HUES48 (cell line): Measurements from ENCODE around the gene GFOD2.
A peak's percentile ranks its signal among the peaks of the same experiment; 100 is the strongest.

ENCODE experiments used
- H3K27ac ChIP-seq: one replicate; pipeline ENCODE4 v1.7.0; 2013; ENCODE audit warnings: low read depth, low read length, inconsistent platforms
- H3K27me3 ChIP-seq: 2 replicates; pipeline ENCODE4 v1.6.1; 2013; ENCODE audit warnings: mild to moderate bottlenecking, low read length; ENCODE audit not compliant: control insufficient read depth, insufficient read depth
- H3K36me3 ChIP-seq: 2 replicates; pipeline ENCODE4 v1.6.1; 2013; ENCODE audit warnings: low read length; ENCODE audit not compliant: control insufficient read depth, insufficient read depth
- H3K4me1 ChIP-seq: 2 replicates; pipeline ENCODE4 v1.6.1; 2013; ENCODE audit warnings: mild to moderate bottlenecking, low read length; ENCODE audit not compliant: control insufficient read depth, insufficient read depth
- H3K4me3 ChIP-seq: 2 replicates; pipeline ENCODE4 v1.5.1; 2013; ENCODE audit warnings: mild to moderate bottlenecking, low read depth, low read length
- H3K9ac ChIP-seq: 2 replicates; pipeline ENCODE4 v1.6.1; 2013; ENCODE audit warnings: mild to moderate bottlenecking, low read depth, low read length, moderate library complexity
- H3K9me3 ChIP-seq: 2 replicates; pipeline ENCODE4 v1.6.1; 2013; ENCODE audit warnings: low read length; ENCODE audit not compliant: control insufficient read depth, insufficient read depth

Gene GFOD2

GRCh38 chr16:67664871-67665270, 54.2 kb downstream of the GFOD2 start:
- Histone ChIP-seq H3K36me3 (no peaks in the 10 kb centered on the region; the same call in 1 of the 2 replicates), H3K27ac (no peak overlapping the region), H3K9me3 (no peaks in the 10 kb centered on the region), H3K9ac (no peak overlapping the region), H3K27me3 (peaks cover 10% of the 10 kb centered on the region), H3K4me1 (peaks cover 12% of the 10 kb centered on the region; the same call in 1 of the 2 replicates), H3K4me3 (no peak overlapping the region)

GRCh38 chr16:67664258-67664657, 54.9 kb downstream of the GFOD2 start:
- Histone ChIP-seq H3K27ac (no peak overlapping the region), H3K36me3 (no peaks in the 10 kb centered on the region; the same call in 1 of the 2 replicates), H3K9ac (no peak overlapping the region), H3K4me3 (no peak overlapping the region), H3K27me3 (peaks cover 10% of the 10 kb centered on the region), H3K9me3 (no peaks in the 10 kb centered on the region), H3K4me1 (peaks cover 12% of the 10 kb centered on the region; the same call in 1 of the 2 replicates)

GRCh38 chr16:67663877-67664222, 55.3 kb downstream of the GFOD2 start:
- Histone ChIP-seq H3K9ac (no peak overlapping the region), H3K4me3 (no peak overlapping the region), H3K27ac (no peak overlapping the region), H3K4me1 (peaks cover 12% of the 10 kb centered on the region; the same call in 1 of the 2 replicates), H3K27me3 (peaks cover 10% of the 10 kb centered on the region), H3K36me3 (no peaks in the 10 kb centered on the region; the same call in 1 of the 2 replicates), H3K9me3 (no peaks in the 10 kb centered on the region)

- H3K9me3 ChIP-seq: no peaks in the 10 kb centered on the region
- no peak overlapping the region for H3K4me3 ChIP-seq
- H3K36me3 ChIP-seq: peaks cover 4% of the 10 kb centered on the region
- H3K4me1 ChIP-seq: peaks cover 12% of the 10 kb centered on the region; the same call in 1 of the 2 replicates
- peaks cover 10% of the 10 kb centered on the region for H3K27me3 ChIP-seq
- no peak overlapping the region for H3K27ac ChIP-seq
- no peak overlapping the region for H3K9ac ChIP-seq
These were observed 55.8 kb downstream of the GFOD2 start for GRCh38 chr16:67663151-67663876.

- Histone ChIP-seq H3K4me1 (peaks cover 10% of the 10 kb centered on the region; the same call in 1 of the 2 replicates), H3K36me3 (peaks cover 11% of the 10 kb centered on the region), H3K9me3 (no peaks in the 10 kb centered on the region), H3K27me3 (peaks cover 10% of the 10 kb centered on the region), H3K4me3 (no peak overlapping the region), H3K27ac (no peak overlapping the region), H3K9ac (no peak overlapping the region)
These were observed 56.5 kb downstream of the GFOD2 start for GRCh38 chr16:67662653-67663010.

GRCh38 chr16:67661886-67662652, 57.0 kb downstream of the GFOD2 start:
- peaks cover 5% of the 10 kb centered on the region; the same call in 1 of the 2 replicates for H3K4me1 ChIP-seq
- peak overlapping the region; percentile 88 for H3K4me3 ChIP-seq
- no peak overlapping the region for H3K27ac ChIP-seq
- peaks cover 5% of the 10 kb centered on the region for H3K27me3 ChIP-seq
- peaks cover 14% of the 10 kb centered on the region for H3K36me3 ChIP-seq
- H3K9ac ChIP-seq: no peak overlapping the region; the same call in 1 of the 2 replicates
- H3K9me3 ChIP-seq: no peaks in the 10 kb centered on the region

- H3K9me3 ChIP-seq: no peaks in the 10 kb centered on the region
- H3K4me3 ChIP-seq: peak overlapping the region; percentile 88
- H3K4me1 ChIP-seq: 0 out of 2 replicates have a peak, but pooled peaks cover 3% of the 10 kb centered on the region
- 0 out of 2 replicates have a peak, but pooled peaks cover 3% of the 10 kb centered on the region for H3K27me3 ChIP-seq
- peaks cover 19% of the 10 kb centered on the region for H3K36me3 ChIP-seq
- no peak overlapping the region; the same call in 1 of the 2 replicates for H3K9ac ChIP-seq
- H3K27ac ChIP-seq: peak overlapping the region; percentile 55
These were observed 57.9 kb downstream of the GFOD2 start for GRCh38 chr16:67661101-67661761.

GRCh38 chr16:67660564-67661028, 58.5 kb downstream of the GFOD2 start, which contains the start of gene PARD6A:
Gene PARD6A, plus strand, starts transcription at chr16:67660960. Its CDS starts 79 bp downstream, at chr16:67661039.
- peak within 1 kb of the TSS; percentile 88 for H3K4me3 ChIP-seq
- peaks cover 19% of the 10 kb centered on the region for H3K36me3 ChIP-seq

GRCh38 chr16:67659675-67660563, 59.2 kb downstream of the GFOD2 start, which contains the start of gene ACD:
Gene ACD, minus strand, starts transcription at chr16:67660260. Its CDS starts 40 bp downstream, at chr16:67660220.
- Histone ChIP-seq H3K36me3 (peaks cover 22% of the 10 kb centered on the region), H3K9me3 (no peaks in the 10 kb centered on the region)

More at GRCh38 chr16:67660564-67661028, 58.5 kb downstream of the GFOD2 start, which contains the start of gene PARD6A:
- H3K27me3 ChIP-seq: 0 out of 2 replicates have a peak, but pooled peaks cover 2% of the 10 kb centered on the region
- H3K27ac ChIP-seq: peak within 1 kb of the TSS; percentile 89
- H3K9me3 ChIP-seq: no peaks in the 10 kb centered on the region
- H3K9ac ChIP-seq: peak within 1 kb of the TSS; percentile 44
- H3K4me1 ChIP-seq: 0 out of 2 replicates have a peak, but pooled peaks cover 3% of the 10 kb centered on the region

More at GRCh38 chr16:67659675-67660563, 59.2 kb downstream of the GFOD2 start, which contains the start of gene ACD:
- Histone ChIP-seq H3K27me3 (no peaks in the 10 kb centered on the region), H3K4me3 (peak within 1 kb of the TSS; percentile 88), H3K9ac (peak within 1 kb of the TSS; percentile 44), H3K4me1 (0 out of 2 replicates have a peak, but pooled peaks cover 3% of the 10 kb centered on the region), H3K27ac (peak within 1 kb of the TSS; percentile 89)
